Rectal smooth muscle tissue (tissue), 1 donor: ENCODE measurements around the gene TUBB.
A peak's percentile ranks its signal among the peaks of the same experiment; 100 is the strongest.

ENCODE experiments used
- H3K27ac ChIP-seq: one replicate; pipeline ENCODE4 v1.7.0; 2013; ENCODE audit warnings: low read depth, low read length, inconsistent platforms
- H3K27me3 ChIP-seq: one replicate; pipeline ENCODE4 v1.7.0; 2013; ENCODE audit warnings: low read length; ENCODE audit not compliant: control insufficient read depth, insufficient read depth
- H3K36me3 ChIP-seq: one replicate; pipeline ENCODE4 v1.7.0; 2013; ENCODE audit warnings: low read length; ENCODE audit not compliant: control insufficient read depth, insufficient read depth
- H3K4me1 ChIP-seq: one replicate; pipeline ENCODE4 v1.7.0; 2013; ENCODE audit warnings: low read length; ENCODE audit not compliant: control insufficient read depth, insufficient read depth
- H3K4me3 ChIP-seq: one replicate; pipeline ENCODE4 v1.7.0; 2013; ENCODE audit warnings: low read length
- H3K9ac ChIP-seq: one replicate; pipeline ENCODE4 v1.7.0; 2013; ENCODE audit warnings: low read length

TUBB gene

DNA sequence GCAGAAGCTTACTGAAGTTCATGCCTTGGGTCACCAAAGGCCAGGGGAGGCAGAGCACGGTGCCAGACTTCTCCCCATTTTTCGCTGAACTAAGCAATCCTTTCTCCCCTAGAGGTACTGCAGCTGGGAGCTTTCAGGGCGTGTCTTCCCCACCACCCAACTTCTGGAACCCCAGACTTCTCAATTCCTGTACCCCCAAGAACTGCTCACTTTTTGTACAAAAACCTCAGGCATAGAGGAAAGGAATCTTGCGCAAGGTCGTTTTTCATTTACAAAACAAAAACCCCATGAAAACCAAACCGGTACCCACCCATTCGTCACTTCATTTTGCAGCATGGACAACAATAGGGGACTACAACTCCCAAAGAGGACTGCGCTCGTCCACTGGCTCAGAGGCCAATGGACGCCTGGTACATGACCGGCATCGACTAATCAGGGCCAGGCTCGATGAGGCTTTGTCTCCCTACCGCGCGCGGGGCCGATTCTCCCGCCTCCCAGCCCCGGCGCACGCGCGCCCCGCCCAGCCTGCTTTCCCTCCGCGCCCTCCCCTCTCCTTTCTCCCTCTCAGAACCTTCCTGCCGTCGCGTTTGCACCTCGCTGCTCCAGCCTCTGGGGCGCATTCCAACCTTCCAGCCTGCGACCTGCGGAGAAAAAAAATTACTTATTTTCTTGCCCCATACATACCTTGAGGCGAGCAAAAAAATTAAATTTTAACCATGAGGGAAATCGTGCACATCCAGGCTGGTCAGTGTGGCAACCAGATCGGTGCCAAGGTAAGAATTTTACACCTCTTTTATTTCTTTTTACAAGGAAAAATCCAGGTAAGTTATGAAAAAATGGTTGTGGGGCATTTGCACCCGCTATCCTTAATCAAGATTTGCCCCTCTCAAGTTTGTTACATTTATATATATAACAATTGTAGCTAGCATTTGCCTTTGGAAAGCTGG lies at the start of gene TUBB:
TUBB (plus strand) TSS at position 562 of the 947 bp plus-strand sequence; CDS start at position 717, 155 bp downstream.
- Histone ChIP-seq H3K9ac (peak within 1 kb of the TSS; percentile 57), H3K4me1 (peaks cover 11% of the 10 kb centered on the region), H3K4me3 (peak within 1 kb of the TSS; percentile 86), H3K27ac (peak within 1 kb of the TSS; percentile 95), H3K36me3 (peaks cover 16% of the 10 kb centered on the region), H3K27me3 (no peaks in the 10 kb centered on the region)

DNA sequence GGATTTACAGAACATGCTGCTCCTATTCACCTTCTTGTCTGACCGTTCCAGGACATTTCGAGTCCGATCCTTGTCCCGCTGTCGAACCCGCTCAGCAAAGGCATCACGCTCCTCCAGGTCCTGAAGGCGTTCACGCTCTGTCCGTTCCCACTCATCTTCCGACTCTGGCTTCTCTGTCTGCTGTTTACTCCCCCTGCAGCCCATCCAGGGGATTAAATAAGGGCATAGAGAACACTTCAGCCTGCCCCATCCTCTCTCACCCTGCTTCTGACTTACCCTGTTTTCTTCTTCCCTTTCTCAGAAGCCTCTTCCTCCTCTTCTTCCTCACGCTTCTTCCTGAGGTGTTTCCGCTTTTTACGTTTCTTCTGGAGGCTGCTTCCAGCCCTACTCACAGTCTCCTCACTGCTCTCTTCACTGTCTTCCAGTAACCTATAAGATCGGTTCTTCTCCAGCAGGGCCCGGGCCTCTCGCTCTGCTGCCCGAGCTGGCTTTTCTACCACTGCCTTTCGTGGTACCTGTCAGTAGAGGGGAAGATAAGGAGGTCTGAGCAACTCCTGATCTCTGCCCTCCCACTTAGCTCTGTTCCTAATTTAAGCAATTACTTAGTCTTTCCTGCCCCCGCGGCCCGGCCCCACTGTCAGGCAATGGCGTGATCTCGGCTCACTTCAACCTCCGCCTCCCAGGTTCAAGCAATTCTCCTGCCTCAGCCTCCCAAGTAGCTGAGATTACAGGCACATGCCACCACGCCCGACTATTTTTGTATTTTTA lies 49.2 kb upstream of the TUBB start:
- H3K4me1 ChIP-seq, result peaks cover 5% of the 10 kb centered on the region
- H3K9ac ChIP-seq, result no peak overlapping the region
- H3K36me3 ChIP-seq, result peaks cover 23% of the 10 kb centered on the region
- H3K27ac ChIP-seq, result no peak overlapping the region
- H3K27me3 ChIP-seq, result no peaks in the 10 kb centered on the region
- H3K4me3 ChIP-seq, result no peak overlapping the region

DNA sequence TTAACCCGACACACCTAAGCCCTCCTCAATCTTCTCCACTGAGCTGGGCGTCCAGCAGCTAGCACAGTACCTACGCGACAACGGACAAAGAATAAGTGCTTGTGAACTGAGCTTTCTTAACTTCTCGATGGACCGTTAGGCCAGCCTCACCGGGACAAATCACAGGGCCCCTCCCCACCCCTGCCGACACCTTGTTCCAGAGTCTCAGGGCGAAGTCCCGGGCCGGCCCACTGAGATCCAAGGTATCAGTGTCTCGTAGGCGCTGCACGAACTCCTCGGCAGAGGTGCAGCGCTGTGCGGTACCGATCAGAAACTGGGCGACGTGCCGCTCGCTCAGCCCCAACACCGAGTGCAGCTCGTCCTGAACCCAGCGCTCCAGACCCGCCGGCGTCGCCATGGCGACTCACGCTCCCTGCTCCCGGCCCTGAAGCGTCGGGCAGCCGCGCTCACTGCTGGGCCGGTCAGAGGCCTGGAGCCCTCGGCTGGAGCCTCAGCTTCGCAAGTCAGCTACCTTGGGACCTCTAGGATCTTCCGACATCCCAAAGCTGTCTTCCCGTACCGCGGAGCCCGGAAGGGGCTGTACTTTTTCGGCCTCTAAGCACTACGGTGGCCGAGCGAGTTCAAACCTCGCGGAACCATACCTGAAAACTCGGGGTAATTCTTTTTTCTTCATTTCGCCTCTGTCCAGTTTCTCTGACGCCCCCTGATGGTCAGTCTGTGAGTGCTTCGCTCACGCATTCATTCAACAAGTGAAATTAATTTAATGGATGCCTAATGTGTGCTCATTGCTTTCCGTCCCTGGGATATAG lies 47.5 kb upstream of the TUBB start, which contains the start of gene DHX16:
DHX16 (minus strand) TSS at position 562 of the 809 bp plus-strand sequence; CDS start at position 397, 165 bp downstream.
- peak within 1 kb of the TSS; percentile 65 for H3K27ac ChIP-seq
- peak within 1 kb of the TSS; percentile 42 for H3K9ac ChIP-seq
- peak within 1 kb of the TSS; percentile 71 for H3K4me3 ChIP-seq
- peaks cover 5% of the 10 kb centered on the region for H3K4me1 ChIP-seq
- peaks cover 28% of the 10 kb centered on the region for H3K36me3 ChIP-seq
- H3K27me3 ChIP-seq, result no peaks in the 10 kb centered on the region

DNA sequence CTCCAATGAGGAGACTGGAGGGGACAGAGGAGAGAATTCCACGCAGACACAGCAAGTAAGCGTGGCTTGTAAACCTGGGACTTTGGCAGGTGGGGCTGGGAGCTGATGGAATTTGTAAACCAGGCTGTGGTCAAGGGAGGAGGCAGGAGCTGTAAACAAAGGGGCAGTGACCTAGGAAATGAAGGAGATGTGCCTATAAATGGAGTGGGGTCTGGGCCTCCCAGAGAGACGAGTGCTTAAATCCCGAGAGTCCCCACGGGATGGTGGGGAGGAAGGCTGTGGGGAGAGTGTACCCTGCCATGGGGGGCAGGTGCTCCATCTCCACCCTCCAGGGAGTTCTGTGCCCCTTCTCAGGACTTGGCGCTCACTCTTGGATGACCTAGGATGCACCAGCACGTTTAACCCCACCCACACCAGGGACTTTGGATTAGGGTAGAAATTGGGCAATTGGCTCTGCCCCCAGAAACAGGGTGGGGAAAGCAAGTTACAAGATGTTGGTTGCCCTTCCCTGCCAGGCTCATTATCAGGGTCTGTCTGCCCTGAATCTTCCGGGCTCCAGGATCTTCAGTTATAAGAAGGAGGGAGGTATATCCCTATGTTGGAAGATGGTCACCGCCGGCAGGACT lies 43.4 kb upstream of the TUBB start:
- no peaks in the 10 kb centered on the region for H3K27me3 ChIP-seq
- H3K4me3 ChIP-seq, result no peak overlapping the region
- H3K9ac ChIP-seq, result no peak overlapping the region
- no peak overlapping the region for H3K27ac ChIP-seq
- H3K4me1 ChIP-seq, result peaks cover 20% of the 10 kb centered on the region
- peaks cover 22% of the 10 kb centered on the region for H3K36me3 ChIP-seq

DNA sequence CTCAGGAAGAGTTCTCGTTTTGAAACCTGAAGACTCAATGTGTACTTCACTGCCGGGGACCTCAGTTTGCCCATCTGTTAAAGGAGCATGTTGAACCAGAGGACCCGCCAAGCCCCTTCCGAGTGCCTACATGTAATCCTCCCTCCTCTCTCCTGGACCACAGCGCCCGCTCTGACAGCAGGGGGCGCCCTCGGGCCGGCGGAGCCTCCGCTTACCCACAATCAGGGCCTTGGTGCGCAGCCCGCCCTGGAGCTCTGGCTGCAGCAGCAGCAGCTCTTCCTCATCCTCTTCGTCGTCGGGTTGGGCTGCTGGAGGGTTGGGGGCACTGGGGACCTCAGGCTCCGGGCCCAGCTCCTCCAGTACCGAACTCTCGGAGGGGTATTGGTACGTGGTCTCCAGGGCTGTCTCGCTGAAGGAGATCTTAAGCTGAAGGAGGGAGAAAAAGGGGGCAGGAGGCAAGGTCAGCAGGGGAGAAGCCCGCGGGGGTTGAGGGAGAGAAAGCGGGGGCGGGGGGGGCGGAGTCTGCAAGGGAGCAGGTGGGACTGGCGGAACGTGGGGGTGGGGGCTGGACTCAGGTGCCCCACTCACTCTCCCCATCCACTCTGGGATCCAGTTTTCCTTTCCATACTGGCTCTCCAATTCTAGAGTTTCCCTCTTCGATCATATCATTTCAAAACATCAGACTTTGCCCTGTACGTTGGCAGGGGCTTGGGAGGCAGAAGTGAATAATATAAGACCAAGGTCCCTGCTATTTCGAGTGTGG lies 41.0 kb upstream of the TUBB start:
- Histone ChIP-seq H3K27me3 (no peaks in the 10 kb centered on the region), H3K4me3 (peak overlapping the region; percentile 54), H3K36me3 (peaks cover 22% of the 10 kb centered on the region), H3K4me1 (peaks cover 31% of the 10 kb centered on the region), H3K27ac (peak overlapping the region; percentile 77), H3K9ac (no peak overlapping the region)

DNA sequence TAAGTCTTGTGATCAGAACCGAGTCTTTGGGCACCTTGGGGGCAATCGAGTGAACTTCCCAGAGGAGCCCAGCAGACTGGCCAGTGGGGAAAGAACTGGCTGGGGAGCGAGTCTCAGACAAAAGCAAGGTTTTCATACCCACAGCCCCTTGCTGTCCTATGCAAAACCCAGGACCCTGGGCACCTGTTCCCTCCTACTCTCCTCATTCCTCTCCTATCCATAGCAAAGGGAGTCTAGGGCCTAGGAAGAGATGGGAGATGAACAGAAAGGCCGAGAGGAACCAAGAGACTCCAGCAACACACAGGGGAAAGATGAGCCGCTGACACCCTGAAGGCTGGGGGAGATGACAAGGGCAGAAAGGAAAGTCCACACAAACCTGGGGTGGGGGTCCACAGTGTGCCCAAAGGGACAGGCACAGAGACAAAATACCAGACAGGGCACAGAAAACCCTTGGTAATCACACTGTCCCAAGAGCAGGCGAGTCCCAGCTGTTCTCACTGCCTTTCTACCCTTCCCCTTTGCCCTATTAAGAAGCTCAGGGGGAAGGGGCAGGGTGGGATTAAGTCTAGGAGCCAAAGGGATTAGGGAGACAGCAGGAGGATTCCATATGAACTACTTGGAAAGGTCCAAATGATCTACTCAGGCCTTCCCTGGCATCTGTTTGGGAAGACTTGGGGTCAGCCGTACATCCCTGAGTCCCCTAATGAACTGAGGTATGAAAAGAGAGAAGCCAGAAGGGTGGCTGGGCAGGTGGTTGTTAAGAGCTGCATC lies 40.2 kb upstream of the TUBB start:
- Histone ChIP-seq H3K27ac (peak overlapping the region; percentile 77), H3K4me3 (peak overlapping the region; percentile 54), H3K4me1 (peaks cover 31% of the 10 kb centered on the region), H3K27me3 (no peaks in the 10 kb centered on the region), H3K9ac (no peak overlapping the region), H3K36me3 (peaks cover 22% of the 10 kb centered on the region)

DNA sequence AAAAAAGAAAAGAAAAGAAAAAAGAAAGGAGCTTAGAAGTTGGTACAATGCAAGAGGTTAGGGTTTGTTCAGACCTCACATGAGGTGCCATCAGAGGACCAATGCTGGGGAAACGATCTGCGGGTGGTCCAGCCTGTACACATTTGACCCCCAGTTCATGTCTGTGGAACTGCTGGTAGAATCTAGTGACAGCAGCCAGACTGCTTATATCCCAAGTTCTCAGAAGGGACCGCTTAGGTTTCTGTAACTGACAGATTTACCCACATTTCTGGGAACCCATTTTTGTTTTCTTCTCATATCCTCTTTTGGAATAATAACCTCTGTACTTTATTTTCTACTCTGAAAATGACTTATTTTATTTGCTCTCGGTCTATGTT lies 38.4 kb upstream of the TUBB start:
- H3K27me3 ChIP-seq, result no peaks in the 10 kb centered on the region
- peak overlapping the region; percentile 99 for H3K27ac ChIP-seq
- peaks cover 31% of the 10 kb centered on the region for H3K4me1 ChIP-seq
- peak overlapping the region; percentile 66 for H3K4me3 ChIP-seq
- peaks cover 18% of the 10 kb centered on the region for H3K36me3 ChIP-seq
- peak overlapping the region; percentile 57 for H3K9ac ChIP-seq

DNA sequence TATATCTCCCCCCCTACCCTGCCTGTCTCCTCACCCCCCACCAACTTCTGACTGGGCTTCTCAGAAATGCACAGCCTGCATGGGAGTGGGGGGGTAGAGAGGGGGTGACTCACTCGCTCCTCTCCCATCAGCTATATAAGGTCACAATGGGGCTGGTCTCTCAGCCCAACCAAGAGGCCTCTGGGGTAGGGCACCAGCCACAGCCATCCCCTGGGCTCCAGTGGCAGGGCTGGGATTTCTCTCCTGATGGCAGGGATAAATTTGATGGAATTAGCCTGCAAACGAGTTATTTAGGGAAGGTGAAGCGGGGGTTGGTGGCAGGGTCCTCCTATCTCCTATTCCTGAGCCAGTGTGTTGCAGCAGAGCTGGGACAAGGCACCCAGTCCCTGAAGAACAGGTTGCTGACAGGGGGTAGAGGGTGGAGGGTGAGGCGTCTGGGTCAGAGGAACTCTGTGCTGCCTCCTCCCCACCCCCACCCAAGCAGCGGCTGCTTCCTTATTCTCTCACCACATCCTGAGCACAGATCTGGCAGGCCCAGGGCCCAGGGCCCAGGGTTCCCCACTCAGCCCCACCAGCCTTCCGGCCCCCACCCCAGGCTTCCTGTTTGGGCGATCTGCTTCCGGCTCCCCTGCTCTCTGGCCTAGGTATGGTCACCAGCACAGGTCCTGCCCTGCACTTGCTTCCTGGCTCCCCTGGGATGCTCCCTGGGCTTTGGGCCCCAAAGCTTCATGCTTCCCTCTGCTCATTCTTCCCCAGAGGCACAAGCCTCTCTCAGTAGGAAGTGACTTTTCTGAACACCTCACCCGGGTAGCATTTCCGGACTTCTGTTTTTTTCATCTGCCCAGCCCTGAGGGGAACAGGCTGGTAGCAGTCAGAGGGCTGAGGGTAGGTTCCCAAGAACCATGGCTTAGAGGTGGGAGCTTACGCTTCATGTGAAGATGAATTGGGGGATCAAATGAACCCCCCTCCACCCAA lies 37.7 kb upstream of the TUBB start:
- Histone ChIP-seq H3K27me3 (no peaks in the 10 kb centered on the region), H3K27ac (peak overlapping the region; percentile 99), H3K4me1 (peaks cover 31% of the 10 kb centered on the region), H3K9ac (peak overlapping the region; percentile 91), H3K36me3 (peaks cover 11% of the 10 kb centered on the region), H3K4me3 (peak overlapping the region; percentile 66)

DNA sequence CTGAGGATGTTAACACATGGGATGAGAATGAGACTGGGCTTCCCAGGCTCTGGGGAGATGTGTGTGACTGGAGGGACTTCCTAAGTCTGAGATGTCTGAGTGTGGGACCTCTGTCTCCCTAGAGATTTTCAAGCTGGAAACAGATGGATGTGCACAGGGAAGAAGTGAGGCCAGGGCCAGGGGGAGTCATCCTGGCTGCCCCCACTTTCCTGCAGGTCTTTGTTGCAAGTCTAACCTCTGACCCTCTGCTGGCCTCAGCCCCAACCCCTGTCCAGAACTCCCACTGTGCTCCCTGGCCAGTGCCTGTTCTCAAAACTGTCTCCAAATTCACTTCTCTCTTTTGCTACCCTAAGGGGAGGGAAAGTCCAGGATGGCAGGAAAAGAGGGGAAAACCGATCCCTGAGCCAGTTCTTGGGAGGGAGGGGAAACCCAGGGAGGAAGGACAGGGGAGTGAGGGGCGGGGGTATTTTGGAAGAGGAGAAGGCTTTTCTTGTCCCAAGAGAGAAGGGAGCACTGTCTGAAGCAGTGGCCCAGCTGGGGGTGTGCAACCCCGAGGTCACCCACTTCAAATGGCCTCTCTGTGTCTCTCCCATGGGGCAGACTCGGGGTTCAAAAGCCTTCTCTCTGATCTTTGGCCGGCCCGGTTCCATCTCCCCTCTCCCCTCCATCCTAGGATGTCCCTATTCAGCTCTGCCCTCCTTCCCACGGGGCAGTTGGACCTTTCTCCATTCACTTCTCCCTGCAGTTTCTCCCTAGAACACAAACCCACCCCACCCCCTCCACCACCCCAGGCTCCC lies 36.8 kb upstream of the TUBB start:
- H3K27me3 ChIP-seq, result no peaks in the 10 kb centered on the region
- peak overlapping the region; percentile 66 for H3K4me3 ChIP-seq
- H3K9ac ChIP-seq, result peak overlapping the region; percentile 91
- peaks cover 9% of the 10 kb centered on the region for H3K36me3 ChIP-seq
- peak overlapping the region; percentile 99 for H3K27ac ChIP-seq
- H3K4me1 ChIP-seq, result peaks cover 39% of the 10 kb centered on the region
